Spinal cord (tissue), 10 donors: ENCODE data around the gene DBNL. TPM values are rescaled to one million over a fixed set of nuclear protein-coding genes. Genes with fewer than 3 reads are reported as not detected.

Experiments
- DNase-seq, 6 donors: peaks; one replicate each; pipeline versions ENCODE4 v3.0.0 to v3.0.0-alpha.2; 2013 to 2015; ENCODE audit warnings: low spot score in 6 of 6, low read depth in 4 of 6
- H3K27ac ChIP-seq: one replicate; pipeline ENCODE4 v1.5.1; 2013; ENCODE audit warnings: low read depth, low read length, control low read depth
- H3K27me3 ChIP-seq: one replicate; pipeline ENCODE4 v1.6.1; 2013; ENCODE audit warnings: low read length; ENCODE audit not compliant: control insufficient read depth, insufficient read depth
- H3K36me3 ChIP-seq: one replicate; pipeline ENCODE4 v1.6.1; 2013; ENCODE audit warnings: low read length; ENCODE audit not compliant: control insufficient read depth, insufficient read depth
- H3K4me1 ChIP-seq: one replicate; pipeline ENCODE4 v1.6.1; 2013; ENCODE audit warnings: low read length; ENCODE audit not compliant: control insufficient read depth, insufficient read depth
- H3K4me3 ChIP-seq: one replicate; pipeline ENCODE4 v1.5.1; 2013; ENCODE audit warnings: low read depth, low read length, control low read depth
- H3K9me3 ChIP-seq: one replicate; pipeline ENCODE4 v1.6.1; 2013; ENCODE audit warnings: low read length; ENCODE audit not compliant: control insufficient read depth, insufficient read depth
- WGBS: methylation state at CpG from one replicate; pipeline ENCODE4 v1.1.5; 2013; ENCODE audit warnings: missing lambda C conversion rate; ENCODE audit not compliant: insufficient coverage; 5-methylcytosine and 5-hydroxymethylcytosine counted together
- polyA plus RNA-seq, 2 donors: library from polyadenylated mRNA; unstranded; fragments of 120-200 nt; gene quantifications; one replicate each; pipeline ENCODE4 v1.2.1, GENCODE V29; 2013; ENCODE audit not compliant: insufficient read length in 2 of 2
- total RNA-seq, 2 donors: library from RNA; depleted of rRNA in 1 of 2; stranded (reverse); fragments of 120-200 nt in 1 of 2; fragments of >200 nt in 1 of 2; gene quantifications; one replicate each; pipeline versions ENCODE4 v1.2.3 to v1.2.4, GENCODE V29; 2013 to 2014
- donor health status: healthy.

DBNL gene
- total and polyA plus RNA-seq, 4 donors: 46.5 to 93.2 (median 87.6) TPM

DNA sequence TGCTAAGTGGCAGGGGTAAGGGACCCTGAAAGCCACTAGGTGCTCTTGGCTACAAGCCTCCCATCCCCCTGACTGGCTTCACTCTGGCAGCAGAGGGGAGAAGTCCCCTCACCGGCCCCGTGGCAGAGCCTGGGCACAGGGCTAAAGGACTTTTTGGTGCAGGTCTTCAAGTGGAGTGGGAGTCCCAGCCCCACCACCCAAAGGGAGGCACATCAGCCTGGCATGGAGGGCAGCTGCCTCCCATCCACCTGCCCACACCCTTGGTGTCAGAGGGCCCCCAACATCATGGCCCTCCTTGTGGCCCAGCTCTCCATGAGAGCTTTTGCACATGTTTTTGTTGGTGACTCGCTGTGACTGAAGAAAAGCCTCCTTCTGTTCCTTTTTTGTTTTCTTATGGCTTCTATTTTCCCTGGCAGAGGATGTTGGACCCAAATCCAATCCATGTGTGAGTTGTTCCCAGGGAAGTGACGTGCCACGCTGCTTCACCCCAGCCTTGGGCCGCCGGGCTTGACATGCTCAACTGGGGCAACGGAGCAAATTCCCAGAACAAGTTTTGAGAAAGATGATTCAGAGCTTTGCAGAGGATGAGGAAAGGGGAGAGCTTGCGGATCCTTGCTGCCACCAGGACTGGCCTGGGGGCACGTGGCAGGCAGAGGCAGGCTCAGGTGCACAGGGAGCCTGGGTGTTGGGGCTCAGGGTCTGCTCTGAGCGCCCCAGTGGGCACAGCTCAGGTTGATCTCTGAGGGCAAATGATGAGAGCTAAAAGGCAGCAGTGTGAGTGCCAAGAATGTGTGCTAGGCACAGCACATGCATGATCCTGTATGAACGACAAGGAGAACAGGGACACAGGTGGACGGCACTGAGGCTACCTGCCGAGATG, 57.7 kb downstream of the DBNL start:
- WGBS: 74% methylated on average over 11 of the region's 14 CpGs
- DNase-seq: peak in 1 of 6 donors; percentile 65
- Histone ChIP-seq H3K4me1 (peaks cover 66% of the 10 kb centered on the region), H3K27ac (peak overlapping the region; percentile 84), H3K9me3 (no peaks in the 10 kb centered on the region), H3K4me3 (no peak overlapping the region), H3K36me3 (peaks cover 9% of the 10 kb centered on the region), H3K27me3 (peaks cover 2% of the 10 kb centered on the region)

DNA sequence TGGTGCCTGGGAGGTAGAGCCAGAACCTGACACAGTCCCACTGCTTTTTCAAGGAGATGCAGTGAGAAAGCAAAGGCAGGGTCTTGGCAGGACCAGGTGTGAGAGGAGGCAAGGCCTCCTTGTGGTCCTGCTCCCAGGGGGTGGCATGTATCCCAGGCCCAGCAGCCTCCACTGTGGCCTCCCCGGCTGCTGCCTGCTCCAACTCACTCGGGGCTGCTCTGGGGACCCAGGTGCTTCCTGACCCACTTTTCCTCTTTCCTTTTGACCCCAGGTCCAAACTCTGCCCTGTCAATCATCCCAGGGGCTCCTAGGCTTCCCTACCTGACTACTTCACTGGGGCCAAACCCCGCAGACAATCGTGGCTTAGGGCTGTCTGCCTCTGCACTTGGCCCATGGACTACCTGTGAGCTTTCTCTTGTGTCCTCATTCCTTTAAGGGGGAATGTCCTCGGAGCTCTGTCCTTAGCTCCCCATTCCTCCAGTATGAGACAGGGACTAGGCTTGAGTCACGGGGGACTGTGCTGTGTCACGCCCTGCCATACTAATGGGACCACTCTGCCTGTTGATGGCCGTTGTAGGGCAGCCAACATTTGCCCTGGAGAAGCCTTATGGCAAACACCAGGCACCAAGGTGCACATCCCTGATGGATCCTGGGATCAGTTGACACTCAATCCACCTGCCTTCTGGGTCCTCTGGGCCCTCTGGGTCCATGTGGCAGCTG, 58.5 kb downstream of the DBNL start:
- Histone ChIP-seq H3K4me1 (peaks cover 69% of the 10 kb centered on the region), H3K27me3 (peaks cover 2% of the 10 kb centered on the region), H3K9me3 (no peaks in the 10 kb centered on the region), H3K4me3 (no peak overlapping the region), H3K27ac (peak overlapping the region; percentile 84), H3K36me3 (peaks cover 17% of the 10 kb centered on the region)
- WGBS: 80% methylated on average over 8 of the region's 8 CpGs
- DNase-seq: no peak

DNA sequence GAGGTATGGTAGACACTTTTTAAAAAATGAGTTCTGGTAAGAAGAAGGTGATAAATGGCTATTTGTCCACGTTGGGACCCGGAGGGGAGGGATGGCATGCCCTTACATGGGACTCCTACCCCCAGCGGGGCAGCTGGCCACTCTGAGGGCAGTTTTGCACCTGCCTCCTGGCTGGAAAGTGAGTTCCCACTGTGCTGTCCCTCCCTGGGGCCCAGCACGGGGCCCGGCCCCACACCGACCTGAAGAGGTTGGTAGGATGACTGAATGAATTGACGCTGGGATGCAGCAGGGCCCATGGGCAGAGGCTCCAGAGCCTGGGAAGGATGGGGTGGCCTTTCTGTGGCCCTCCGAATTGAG, 59.0 kb downstream of the DBNL start:
- 41% methylated on average over 8 of the region's 8 CpGs for WGBS
- H3K4me3 ChIP-seq: peak overlapping the region; percentile 28

DNA sequence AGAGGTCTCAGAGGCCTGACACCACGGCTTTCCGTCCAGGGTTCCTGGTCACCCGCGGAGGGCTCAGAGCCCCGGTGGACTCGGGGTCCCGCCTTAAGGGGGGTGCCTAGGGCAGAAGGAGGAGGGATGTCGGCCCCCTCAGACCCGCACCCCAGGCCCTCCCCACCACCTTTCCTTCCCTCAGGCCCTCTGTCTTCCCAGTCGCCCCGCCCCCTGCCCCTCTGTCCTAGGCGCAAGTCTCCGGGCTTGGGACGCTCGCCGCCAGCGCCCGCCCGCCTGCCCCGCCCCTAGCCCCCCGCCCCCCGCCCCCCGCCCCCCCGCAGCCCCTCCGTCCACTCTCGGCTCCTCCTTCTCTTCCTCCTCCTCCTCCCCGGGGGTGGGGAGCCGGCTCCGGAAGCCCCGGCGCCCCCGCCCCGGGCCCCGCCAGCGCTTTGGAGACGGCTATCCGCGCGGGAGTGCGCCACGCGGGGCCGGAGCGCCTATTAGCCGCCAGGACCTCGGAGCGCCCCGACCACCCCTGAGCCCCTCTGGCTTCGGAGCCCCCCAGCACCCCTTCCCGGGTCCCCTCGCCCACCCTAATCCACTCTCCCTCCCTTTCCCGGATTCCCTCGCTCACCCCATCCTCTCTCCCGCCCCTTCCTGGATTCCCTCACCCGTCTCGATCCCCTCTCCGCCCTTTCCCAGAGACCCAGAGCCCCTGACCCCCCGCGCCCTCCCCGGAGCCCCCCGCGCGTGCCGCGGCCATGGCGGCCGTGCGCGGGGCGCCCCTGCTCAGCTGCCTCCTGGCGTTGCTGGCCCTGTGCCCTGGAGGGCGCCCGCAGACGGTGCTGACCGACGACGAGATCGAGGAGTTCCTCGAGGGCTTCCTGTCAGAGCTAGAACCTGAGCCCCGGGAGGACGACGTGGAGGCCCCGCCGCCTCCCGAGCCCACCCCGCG, 59.7 kb downstream of the DBNL start, which contains the start of gene AEBP1:
AEBP1 (plus strand) TSS at position 423 of the 937 bp plus-strand sequence; CDS start at position 744, 321 bp downstream.
- peak in 2 of 6 donors; percentile 26 to 74 for DNase-seq

More for the DNA sequence above, 59.0 kb downstream of the DBNL start:
- Histone ChIP-seq H3K9me3 (no peaks in the 10 kb centered on the region), H3K4me1 (peaks cover 69% of the 10 kb centered on the region), H3K27ac (no peak overlapping the region), H3K36me3 (peaks cover 22% of the 10 kb centered on the region), H3K27me3 (peaks cover 2% of the 10 kb centered on the region)
- DNase-seq: no peak

DNA sequence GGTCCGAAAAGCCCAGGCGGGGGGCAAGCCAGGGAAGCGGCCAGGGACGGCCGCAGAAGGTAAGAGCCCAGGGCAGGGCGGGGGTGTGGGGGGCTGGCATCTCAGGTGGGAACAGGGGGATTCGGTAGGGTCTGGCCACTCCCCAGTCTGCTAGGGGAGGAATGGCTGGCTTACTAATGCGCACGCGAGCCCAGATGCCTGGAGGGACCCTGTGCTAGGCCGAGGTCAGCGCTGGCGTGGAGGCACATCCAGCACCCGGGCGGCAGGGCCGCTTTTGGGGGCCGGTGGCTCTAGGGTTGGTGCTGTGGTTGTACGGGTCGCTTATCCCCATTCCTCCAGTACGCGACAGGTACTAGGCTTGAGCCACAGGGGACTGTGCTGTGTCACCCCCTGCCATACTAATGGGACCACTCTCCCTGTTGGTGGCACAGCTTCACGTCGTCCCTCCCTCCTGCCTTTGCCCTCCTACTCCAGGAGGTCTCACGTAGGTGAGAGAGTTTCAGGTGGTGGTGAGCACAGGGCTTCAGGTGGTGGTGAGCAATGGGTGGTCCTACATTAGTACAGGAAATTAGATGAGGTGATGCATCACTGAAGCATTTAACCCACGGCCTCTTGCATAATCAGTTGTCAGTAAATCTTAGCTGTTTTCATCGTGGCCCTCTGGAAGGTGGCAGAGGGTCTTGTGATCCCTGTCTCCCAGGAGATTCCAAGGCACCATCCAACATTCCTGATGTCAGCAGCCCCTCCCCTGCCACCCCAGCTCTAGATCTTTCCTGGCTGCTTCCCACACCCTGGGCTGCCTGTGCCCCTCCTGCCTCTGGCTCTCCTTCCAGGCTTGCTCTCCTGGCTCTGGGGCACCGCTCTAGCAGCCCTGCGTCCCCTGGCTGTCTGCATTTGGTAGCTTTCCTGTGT, 60.6 kb downstream of the DBNL start:
- DNase-seq: peak in 2 of 6 donors; percentile 61 to 77
- peaks cover 69% of the 10 kb centered on the region for H3K4me1 ChIP-seq
- peak overlapping the region; percentile 82 for H3K27ac ChIP-seq
- H3K9me3 ChIP-seq: no peaks in the 10 kb centered on the region
- H3K27me3 ChIP-seq: peaks cover 2% of the 10 kb centered on the region
- peaks cover 38% of the 10 kb centered on the region for H3K36me3 ChIP-seq
- WGBS: 13% methylated on average over 19 of the region's 28 CpGs
- H3K4me3 ChIP-seq: peak overlapping the region; percentile 52

More for the DNA sequence above, 59.7 kb downstream of the DBNL start, which contains the start of gene AEBP1:
- no peaks in the 10 kb centered on the region for H3K9me3 ChIP-seq
- peaks cover 2% of the 10 kb centered on the region for H3K27me3 ChIP-seq
- H3K4me1 ChIP-seq: peaks cover 69% of the 10 kb centered on the region
- peaks cover 29% of the 10 kb centered on the region for H3K36me3 ChIP-seq
- 1% methylated on average over 67 of the region's 87 CpGs for WGBS
- H3K4me3 ChIP-seq: peak within 1 kb of the TSS; percentile 52
- peak within 1 kb of the TSS; percentile 82 for H3K27ac ChIP-seq

DNA sequence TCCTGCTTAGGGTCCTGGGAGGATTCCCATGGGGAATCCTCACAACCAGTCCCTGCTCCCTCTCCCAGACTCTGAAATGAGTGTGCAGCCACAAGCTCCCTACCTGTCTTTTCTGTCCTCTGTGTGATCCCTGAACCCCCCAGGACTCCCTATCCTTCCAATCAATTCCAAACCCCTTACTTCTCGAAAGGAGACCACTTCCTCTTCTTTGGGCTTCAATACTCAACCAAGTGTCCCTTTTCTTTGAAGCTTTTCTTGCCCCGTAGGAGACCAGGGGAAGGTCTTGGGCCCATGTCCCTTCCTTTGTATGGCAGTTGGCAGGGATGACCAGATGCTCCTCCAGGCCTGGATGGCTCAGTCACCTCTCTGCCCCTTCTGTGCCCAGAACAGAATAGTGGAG, 61.3 kb downstream of the DBNL start:
- WGBS: 54% methylated on average over 2 of the region's 2 CpGs
- H3K9me3 ChIP-seq: no peaks in the 10 kb centered on the region
- H3K27me3 ChIP-seq: peaks cover 2% of the 10 kb centered on the region
- H3K36me3 ChIP-seq: peaks cover 45% of the 10 kb centered on the region
- H3K4me3 ChIP-seq: peak overlapping the region; percentile 52
- H3K4me1 ChIP-seq: peaks cover 72% of the 10 kb centered on the region
- DNase-seq: no peak
- H3K27ac ChIP-seq: peak overlapping the region; percentile 82

DNA sequence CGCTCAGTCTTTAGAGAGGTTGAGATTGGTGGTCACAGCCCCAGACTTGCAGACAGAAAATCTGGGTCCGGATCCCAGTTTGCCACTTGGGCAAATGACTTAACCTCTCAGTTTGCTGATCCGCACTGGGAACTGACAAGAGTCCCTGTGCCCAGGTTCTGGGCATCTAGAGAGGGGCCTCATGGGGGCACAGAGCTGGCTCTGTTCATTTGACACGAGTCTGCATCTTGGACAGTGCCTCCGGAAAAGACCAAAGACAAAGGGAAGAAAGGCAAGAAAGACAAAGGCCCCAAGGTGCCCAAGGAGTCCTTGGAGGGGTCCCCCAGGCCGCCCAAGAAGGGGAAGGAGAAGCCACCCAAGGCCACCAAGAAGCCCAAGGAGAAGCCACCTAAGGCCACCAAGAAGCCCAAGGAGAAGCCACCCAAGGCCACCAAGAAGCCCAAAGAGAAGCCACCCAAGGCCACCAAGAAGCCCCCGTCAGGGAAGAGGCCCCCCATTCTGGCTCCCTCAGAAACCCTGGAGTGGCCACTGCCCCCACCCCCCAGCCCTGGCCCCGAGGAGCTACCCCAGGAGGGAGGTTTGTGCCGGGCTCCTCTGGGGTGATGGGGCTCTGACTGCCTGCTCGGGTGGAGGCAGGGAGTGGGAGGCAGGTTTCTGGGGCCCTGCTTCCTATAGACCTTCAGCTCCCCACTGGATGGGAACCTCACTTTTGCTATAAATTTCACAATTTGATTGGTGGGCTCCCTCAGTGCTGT, 62.0 kb downstream of the DBNL start:
- no peaks in the 10 kb centered on the region for H3K9me3 ChIP-seq
- H3K36me3 ChIP-seq: peaks cover 52% of the 10 kb centered on the region
- DNase-seq: no peak
- no peak overlapping the region for H3K4me3 ChIP-seq
- 93% methylated on average over 7 of the region's 10 CpGs for WGBS
- no peak overlapping the region for H3K27ac ChIP-seq
- peaks cover 2% of the 10 kb centered on the region for H3K27me3 ChIP-seq
- peaks cover 72% of the 10 kb centered on the region for H3K4me1 ChIP-seq
